Medulla oblongata (tissue), 1 donor: ENCODE data around the gene DDR2.

Source experiments
- DNase-seq: peaks from one replicate; pipeline ENCODE4 v3.0.0-alpha.2; 2015; ENCODE audit errors: extremely low spot score

The DDR2 gene

GRCh38 chr1:162671664-162672410 lies 39.6 kb downstream of the DDR2 start:
- DNase-seq = no peak

GRCh38 chr1:162672622-162673260 lies 40.5 kb downstream of the DDR2 start:
- DNase-seq = no peak

- DNase-seq = no peak
Measured at GRCh38 chr1:162674034-162674608, 41.9 kb downstream of the DDR2 start.

GRCh38 chr1:162676087-162676486 lies 43.8 kb downstream of the DDR2 start:
- DNase-seq = peak; percentile 34

GRCh38 chr1:162676750-162677149 lies 44.5 kb downstream of the DDR2 start:
- DNase-seq = no peak

GRCh38 chr1:162677607-162678371 lies 45.5 kb downstream of the DDR2 start:
- DNase-seq = no peak

- DNase-seq = no peak
Measured at GRCh38 chr1:162678439-162678838, 46.2 kb downstream of the DDR2 start.

- no peak for DNase-seq
Measured at GRCh38 chr1:162679298-162679697, 47.0 kb downstream of the DDR2 start.

GRCh38 chr1:162680419-162681121 lies 48.3 kb downstream of the DDR2 start:
- no peak for DNase-seq

GRCh38 chr1:162681122-162681436 lies 48.8 kb downstream of the DDR2 start:
- DNase-seq = no peak

GRCh38 chr1:162682013-162682419 lies 49.8 kb downstream of the DDR2 start:
- no peak for DNase-seq

- no peak for DNase-seq
Measured at GRCh38 chr1:162687870-162688269, 55.6 kb downstream of the DDR2 start.

- DNase-seq = no peak
Measured at GRCh38 chr1:162688521-162688920, 56.3 kb downstream of the DDR2 start.

- DNase-seq = no peak
Measured at GRCh38 chr1:162688931-162689330, 56.7 kb downstream of the DDR2 start.

- DNase-seq = no peak
Measured at GRCh38 chr1:162689745-162690671, 57.7 kb downstream of the DDR2 start.

GRCh38 chr1:162690672-162691434 lies 58.6 kb downstream of the DDR2 start:
- DNase-seq = peak; percentile 21

GRCh38 chr1:162691999-162692575 lies 59.8 kb downstream of the DDR2 start:
- no peak for DNase-seq

- DNase-seq = no peak
Measured at GRCh38 chr1:162694911-162695310, 62.6 kb downstream of the DDR2 start.

- no peak for DNase-seq
Measured at GRCh38 chr1:162695687-162696086, 63.4 kb downstream of the DDR2 start.
